ENCODE data around the gene CACNG1. TPM values are rescaled to one million over a fixed set of nuclear protein-coding genes. Genes with fewer than 3 reads are reported as not detected.

CACNG1 gene
- total and polyA plus RNA-seq, 8 donors: not detected

DNA sequence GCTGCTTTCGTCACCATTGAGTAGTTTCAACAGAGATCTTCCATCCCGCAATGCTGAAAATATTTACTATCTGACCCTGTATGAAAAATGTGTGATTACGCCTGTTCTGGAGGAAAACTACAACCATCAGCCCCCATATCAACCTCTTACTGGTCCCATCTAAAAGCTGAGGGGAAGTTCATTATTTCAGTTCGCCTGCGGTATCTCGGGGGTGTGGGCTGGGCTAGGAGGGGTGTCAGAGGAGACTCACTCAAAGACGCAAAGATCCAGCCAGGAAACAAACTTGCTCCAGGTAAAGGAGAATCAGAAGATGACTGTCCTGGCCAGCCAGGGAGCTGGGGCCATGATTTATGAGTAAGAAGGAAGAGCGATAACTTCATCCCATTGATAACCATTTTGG is 13.7 kb downstream of the CACNG1 start:
- no peak overlapping the region for H3K4me3 ChIP-seq
- TF ChIP-seq, protein P1, sequence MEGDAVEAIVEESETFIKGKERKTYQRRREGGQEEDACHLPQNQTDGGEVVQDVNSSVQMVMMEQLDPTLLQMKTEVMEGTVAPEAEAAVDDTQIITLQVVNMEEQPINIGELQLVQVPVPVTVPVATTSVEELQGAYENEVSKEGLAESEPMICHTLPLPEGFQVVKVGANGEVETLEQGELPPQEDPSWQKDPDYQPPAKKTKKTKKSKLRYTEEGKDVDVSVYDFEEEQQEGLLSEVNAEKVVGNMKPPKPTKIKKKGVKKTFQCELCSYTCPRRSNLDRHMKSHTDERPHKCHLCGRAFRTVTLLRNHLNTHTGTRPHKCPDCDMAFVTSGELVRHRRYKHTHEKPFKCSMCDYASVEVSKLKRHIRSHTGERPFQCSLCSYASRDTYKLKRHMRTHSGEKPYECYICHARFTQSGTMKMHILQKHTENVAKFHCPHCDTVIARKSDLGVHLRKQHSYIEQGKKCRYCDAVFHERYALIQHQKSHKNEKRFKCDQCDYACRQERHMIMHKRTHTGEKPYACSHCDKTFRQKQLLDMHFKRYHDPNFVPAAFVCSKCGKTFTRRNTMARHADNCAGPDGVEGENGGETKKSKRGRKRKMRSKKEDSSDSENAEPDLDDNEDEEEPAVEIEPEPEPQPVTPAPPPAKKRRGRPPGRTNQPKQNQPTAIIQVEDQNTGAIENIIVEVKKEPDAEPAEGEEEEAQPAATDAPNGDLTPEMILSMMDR (IDR thresholded peaks at IDR 0.05): no peak
- intact Hi-C loops (cut with DNase I): no loop called here
- ATAC-seq (no peak), DNase-seq (no peak)
- no peaks in the 10 kb centered on the region for H3K27me3 ChIP-seq
- H3K4me1 ChIP-seq: no peaks in the 10 kb centered on the region
- H3K36me3 ChIP-seq: no peaks in the 10 kb centered on the region
- no peaks in the 10 kb centered on the region for H3K9me3 ChIP-seq
- H3K27ac ChIP-seq: no peak overlapping the region

DNA sequence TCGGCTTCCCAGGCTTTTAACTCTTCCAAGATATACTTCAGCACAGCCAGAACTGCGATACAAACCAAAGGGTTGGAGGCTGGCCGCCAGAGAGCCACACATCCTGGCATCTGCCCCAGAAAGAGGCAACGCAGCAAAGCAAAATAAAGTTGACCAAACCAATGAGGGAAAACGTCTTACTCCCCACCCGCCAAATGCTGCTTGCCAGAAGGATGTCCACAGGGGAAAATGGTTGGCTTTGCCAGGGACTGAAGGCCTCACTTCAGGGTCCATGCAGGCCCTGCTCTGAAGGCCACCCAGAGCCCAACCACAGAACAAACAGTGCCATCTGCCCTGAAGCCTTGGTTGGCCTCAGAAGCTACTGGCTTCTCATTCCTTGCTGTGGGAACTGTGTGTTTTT is 15.0 kb downstream of the CACNG1 start:
- no peak for ATAC-seq
- H3K27ac ChIP-seq: no peak overlapping the region
- no peaks in the 10 kb centered on the region for H3K9me3 ChIP-seq
- TF ChIP-seq, protein P1 (IDR thresholded peaks at IDR 0.05): no peak
- H3K36me3 ChIP-seq: no peaks in the 10 kb centered on the region
- H3K4me3 ChIP-seq: no peak overlapping the region
- H3K4me1 ChIP-seq: no peaks in the 10 kb centered on the region
- no peak for DNase-seq
- H3K27me3 ChIP-seq: no peaks in the 10 kb centered on the region
- intact Hi-C loops (cut with DNase I): no loop called here

DNA sequence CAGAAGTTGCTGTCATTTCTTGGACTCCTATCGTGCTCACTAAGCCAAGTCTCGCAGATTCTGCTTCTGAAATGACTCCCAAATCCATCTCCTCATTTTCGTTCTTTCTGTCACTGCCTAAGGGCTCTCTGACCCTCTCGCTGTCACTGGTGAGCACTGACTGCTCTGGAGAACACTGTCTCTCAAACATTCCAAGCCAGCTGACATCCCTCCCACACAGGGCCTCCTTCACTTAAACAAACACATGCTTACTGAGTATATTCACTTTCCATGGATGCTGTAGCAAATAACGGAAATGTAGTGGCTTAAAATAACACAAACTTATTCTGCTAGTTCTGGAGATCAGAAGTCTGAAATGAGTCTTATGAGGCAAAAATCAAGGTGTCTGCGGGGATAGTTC is 18.8 kb downstream of the CACNG1 start:
- H3K9me3 ChIP-seq: no peaks in the 10 kb centered on the region
- H3K4me3 ChIP-seq: no peak overlapping the region
- no peaks in the 10 kb centered on the region for H3K27me3 ChIP-seq
- DNase-seq (peak in 1 of 4 donors; percentile 25), ATAC-seq (no peak)
- TF ChIP-seq, protein P1 (IDR thresholded peaks at IDR 0.05): no peak
- H3K36me3 ChIP-seq: no peaks in the 10 kb centered on the region
- intact Hi-C loops (cut with DNase I): no loop called here
- no peaks in the 10 kb centered on the region for H3K4me1 ChIP-seq
- no peak overlapping the region for H3K27ac ChIP-seq

DNA sequence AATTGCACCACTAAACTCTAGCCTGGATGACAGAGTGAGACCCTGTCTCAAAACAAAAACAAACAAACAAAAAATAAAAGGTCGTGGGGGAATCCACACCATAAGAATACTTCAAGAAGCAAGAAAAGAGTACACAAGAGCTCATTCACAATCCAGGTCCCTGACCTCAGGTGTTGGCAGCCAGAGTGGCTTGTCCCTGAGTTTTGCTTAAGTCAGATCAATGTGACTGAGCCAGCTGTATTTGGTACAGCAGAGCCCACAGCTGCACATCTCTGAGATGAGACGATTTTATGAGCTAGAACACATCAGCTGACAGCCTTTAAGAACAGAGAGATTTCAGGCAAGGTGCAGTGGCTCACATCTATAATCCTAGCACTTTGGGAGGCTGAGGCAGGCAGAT is 22.4 kb downstream of the CACNG1 start:
- ATAC-seq: no peak
- DNase-seq: no peak
- Histone ChIP-seq H3K4me3 (no peak overlapping the region), H3K4me1 (no peaks in the 10 kb centered on the region), H3K36me3 (no peaks in the 10 kb centered on the region), H3K27ac (no peak overlapping the region), H3K27me3 (no peaks in the 10 kb centered on the region), H3K9me3 (no peaks in the 10 kb centered on the region)
- intact Hi-C loops (cut with DNase I): no loop called here
- TF ChIP-seq, protein P1 (IDR thresholded peaks at IDR 0.05): no peak

DNA sequence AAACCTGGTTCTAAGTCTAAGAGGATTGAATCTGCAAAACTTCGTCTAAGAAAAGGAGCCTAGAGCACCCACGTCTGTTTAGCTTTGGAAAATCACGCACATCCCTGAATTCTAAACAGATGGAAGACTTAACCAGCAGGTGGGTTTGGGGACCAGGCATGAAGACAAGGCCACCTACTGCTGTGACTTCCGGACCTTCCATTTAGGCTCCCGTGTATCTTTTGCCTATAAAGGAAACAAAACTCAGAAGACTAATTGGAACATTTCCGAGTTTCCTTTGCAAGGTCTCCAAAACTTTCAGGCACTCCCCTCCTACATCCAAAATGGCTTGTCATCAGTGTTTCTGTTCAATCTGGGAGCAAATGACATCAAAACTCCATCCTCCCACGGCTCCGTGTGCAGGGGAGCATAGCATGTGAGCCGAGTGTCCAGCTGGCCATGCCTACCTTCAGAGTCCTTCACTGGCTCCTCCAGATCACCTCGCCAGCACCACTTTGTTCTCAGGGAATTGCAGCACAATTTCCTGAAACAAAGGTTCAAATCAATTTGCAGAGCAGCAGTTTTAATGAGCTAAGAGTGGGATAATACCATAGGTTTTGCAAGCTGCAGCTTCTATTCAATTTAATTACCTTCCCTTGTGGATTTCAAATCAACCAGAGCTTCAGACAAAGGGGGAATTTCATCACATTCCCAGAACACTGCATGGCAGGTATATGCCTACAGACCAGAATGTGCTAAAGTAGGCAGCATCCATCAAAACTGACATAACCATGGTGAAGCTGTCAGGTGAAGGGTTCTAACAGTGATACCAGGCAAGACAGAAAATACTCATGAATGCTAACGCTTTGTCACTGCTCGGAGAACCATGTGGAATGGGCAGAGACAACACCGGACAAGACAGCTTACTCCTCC is 23.5 kb downstream of the CACNG1 start:
- Histone ChIP-seq H3K4me3 (no peak overlapping the region), H3K4me1 (no peaks in the 10 kb centered on the region), H3K36me3 (no peaks in the 10 kb centered on the region), H3K27ac (no peak overlapping the region), H3K9me3 (no peaks in the 10 kb centered on the region), H3K27me3 (no peaks in the 10 kb centered on the region)
- no peak for DNase-seq
- TF ChIP-seq, protein P1 (IDR thresholded peaks at IDR 0.05): no peak
- ATAC-seq: no peak
- intact Hi-C loops (cut with DNase I): no loop called here

All from left lung (tissue), 10 donors.